HepG2 (cell line): ENCODE results near the gene SPPL3. TPM values are rescaled to one million over a fixed set of nuclear protein-coding genes. Genes with fewer than 3 reads are reported as not detected.

Experiments
- ATAC-seq: fragments of 200-7000 bp; cut with Tn5 transposase; 3 replicates; pipeline ENCODE4 v1.9.1; 2020; ENCODE audit warnings: mild to moderate bottlenecking, moderate library complexity
- BruUV-seq: library from RNA; stranded (reverse); fragments of 400-500 nt; replicated peaks from 2 replicates; lab custom pipeline; 2021; lab: Mats Ljungman, UMichigan
- CTCF ChIA-PET: fragments of 300-600 bp; formaldehyde crosslinking; extraction: SDS; loops from one replicate; lab custom pipeline; 2021; ENCODE audit warnings: low total read pairs, inconsistent platforms, low intra/inter-chr PET ratio; lab: Yijun Ruan, JAX
- POLR2A ChIA-PET: fragments of 350-600 bp; sonication (Branson Sonifier 250); formaldehyde crosslinking; loops from one replicate; lab custom pipeline; 2020; ENCODE audit warnings: antibody characterized with exemption, inconsistent platforms; lab: Yijun Ruan, JAX
- DNase-seq: peaks from one replicate; pipeline ENCODE4 v3.0.0-alpha.2; 2015; ENCODE audit warnings: low spot score
- FAIRE-seq: peaks from 3 replicates; lab custom pipeline; 2011; peaks lifted over from hg19 to GRCh38; lab: Jason Lieb, UNC
- H2AFZ ChIP-seq: one replicate; pipeline ENCODE4 v1.6.1; 2011; ENCODE audit warnings: low read length, inconsistent platforms
- H3K27ac ChIP-seq: fragments of 300-600 bp; 3 replicates; pipeline ENCODE4 v1.8.0; 2011; ENCODE audit warnings: mixed run types, mild to moderate bottlenecking, mixed read lengths, low read length, inconsistent platforms; ENCODE audit not compliant: insufficient read depth; ENCODE audit errors: extremely low read length
- H3K27me3 ChIP-seq, 2 experiments: fragments of 200-600 bp in 1 of 2; 2 replicates in 1 of 2; 3 replicates in 1 of 2; pipeline versions ENCODE4 v1.6.0 to v1.8.0; 2011; ENCODE audit warnings: low read length in 2 of 2, mild to moderate bottlenecking in 2 of 2, moderate library complexity in 2 of 2, inconsistent platforms in 1 of 2; ENCODE audit not compliant: insufficient read depth in 2 of 2, control insufficient read depth in 1 of 2
- H3K36me3 ChIP-seq, 2 experiments: fragments of 200-600 bp in 1 of 2; replicated peaks in 1 of 2; 2 replicates in 1 of 2; 3 replicates in 1 of 2; pipeline versions ENCODE4 v1.5.1 to v1.8.0; 2011; ENCODE audit warnings: low read length in 2 of 2, inconsistent platforms in 1 of 2; ENCODE audit not compliant: insufficient read depth in 2 of 2, control insufficient read depth in 1 of 2
- H3K4me1 ChIP-seq: 2 replicates; pipeline ENCODE4 v1.5.1; 2012; ENCODE audit warnings: low read length, inconsistent platforms; ENCODE audit not compliant: insufficient read depth
- H3K4me2 ChIP-seq: 2 replicates; pipeline ENCODE4 v1.6.0; 2011; ENCODE audit warnings: low read depth, low read length, inconsistent platforms
- H3K4me3 ChIP-seq, 3 experiments: fragments of 200-600 bp in 1 of 3; sonication (generic), shearing (Covaris generic) in 1 of 3; replicated peaks in 1 of 3; 2 replicates each; pipeline ENCODE4 v1.5.1; 2011 to 2016; ENCODE audit warnings: low read length in 3 of 3, inconsistent platforms in 2 of 3, low read depth in 2 of 3, mild to moderate bottlenecking in 2 of 3, control low read depth in 1 of 3, mixed read lengths in 1 of 3; ENCODE audit not compliant: insufficient read depth in 1 of 3
- H3K79me2 ChIP-seq: one replicate; pipeline ENCODE4 v1.6.1; 2011; ENCODE audit warnings: low read length, inconsistent platforms; ENCODE audit not compliant: insufficient read depth
- H3K9ac ChIP-seq: 2 replicates; pipeline ENCODE4 v1.6.0; 2011; ENCODE audit warnings: mild to moderate bottlenecking, low read depth, low read length, inconsistent platforms; ENCODE audit not compliant: insufficient read depth
- H3K9me3 ChIP-seq: 2 replicates; pipeline ENCODE4 v1.5.1; 2012; ENCODE audit warnings: mild to moderate bottlenecking, low read length
- H4K20me1 ChIP-seq: 2 replicates; pipeline ENCODE4 v1.6.0; 2011; ENCODE audit warnings: inconsistent platforms, mild to moderate bottlenecking, low read length, moderate library complexity; ENCODE audit not compliant: insufficient read depth
- AKAP8 ChIP-seq: sonication (generic); formaldehyde crosslinking; IDR thresholded peaks from 2 replicates; pipeline ENCODE4 v1.5.1; 2020; ENCODE audit warnings: mild to moderate bottlenecking, missing genetic modification reagents
- DPF2 ChIP-seq: sonication (generic); formaldehyde crosslinking; IDR thresholded peaks from 2 replicates; pipeline ENCODE4 v1.4.0; 2020; ENCODE audit warnings: mild to moderate bottlenecking, low read depth, missing genetic modification reagents, borderline replicate concordance
- FLYWCH1 ChIP-seq: sonication (generic); formaldehyde crosslinking; IDR thresholded peaks from 2 replicates; pipeline ENCODE4 v1.8.1; 2023; ENCODE audit warnings: mild to moderate bottlenecking, missing genetic modification reagents
- GABPA ChIP-seq, 2 experiments: IDR thresholded peaks; 2 replicates each; pipeline ENCODE4 v1.6.1; 2011 to 2016; ENCODE audit warnings: low read depth in 2 of 2, low read length in 1 of 2, missing biosample characterization in 1 of 2, missing genetic modification characterization in 1 of 2
- HMGXB4 ChIP-seq, 2 experiments: sonication (generic) in 1 of 2; formaldehyde crosslinking in 1 of 2; IDR thresholded peaks; 2 replicates each; pipeline versions ENCODE4 v1.4.0 to v1.6.1; 2018 to 2020; ENCODE audit warnings: missing genetic modification reagents in 2 of 2, borderline replicate concordance in 1 of 2, low read depth in 1 of 2, mild to moderate bottlenecking in 1 of 2, missing biosample characterization in 1 of 2
- HNRNPUL1 ChIP-seq: fragments of 200-400 bp; formaldehyde crosslinking; IDR thresholded peaks from 2 replicates; pipeline ENCODE4 v1.6.1; 2017; ENCODE audit warnings: low read depth, mild to moderate bottlenecking, low read length, moderate library complexity
- MEF2D ChIP-seq: sonication (generic); formaldehyde crosslinking; IDR thresholded peaks from 2 replicates; pipeline ENCODE4 v1.5.1; 2020; ENCODE audit warnings: mild to moderate bottlenecking, missing genetic modification reagents
- NR2F1 ChIP-seq, 2 experiments: fragments of 450-650 bp in 1 of 2; formaldehyde crosslinking in 1 of 2; IDR thresholded peaks; 2 replicates each; pipeline versions ENCODE4 v1.5.0 to v1.6.1; 2016 to 2020; ENCODE audit warnings: mild to moderate bottlenecking in 1 of 2, missing compliant biosample characterization in 1 of 2, missing genetic modification reagents in 1 of 2, moderate library complexity in 1 of 2
- PHF21A ChIP-seq: sonication (generic); formaldehyde crosslinking; IDR thresholded peaks from 2 replicates; pipeline ENCODE4 v1.5.0; 2020; ENCODE audit warnings: mild to moderate bottlenecking, missing genetic modification reagents
- POGZ ChIP-seq: sonication (generic); formaldehyde crosslinking; IDR thresholded peaks from 2 replicates; pipeline ENCODE4 v1.4.0; 2020; ENCODE audit warnings: mild to moderate bottlenecking, missing genetic modification reagents
- RBAK ChIP-seq: sonication (generic); formaldehyde crosslinking; IDR thresholded peaks from 2 replicates; pipeline ENCODE4 v1.5.1; 2020; ENCODE audit warnings: mild to moderate bottlenecking, missing genetic modification reagents
- ZBTB8A ChIP-seq: sonication (generic); formaldehyde crosslinking; IDR thresholded peaks from 2 replicates; pipeline ENCODE4 v1.4.0; 2020; ENCODE audit warnings: mild to moderate bottlenecking, low read depth, missing genetic modification reagents, borderline replicate concordance
- ZNF33B ChIP-seq: sonication (generic); formaldehyde crosslinking; IDR thresholded peaks from 2 replicates; pipeline ENCODE4 v1.5.1; 2020; ENCODE audit warnings: mild to moderate bottlenecking, missing genetic modification reagents
- ZNF510 ChIP-seq: sonication (generic); formaldehyde crosslinking; IDR thresholded peaks from 2 replicates; pipeline ENCODE4 v1.4.0; 2020; ENCODE audit warnings: low read depth, mild to moderate bottlenecking, missing genetic modification reagents
- ZNF543 ChIP-seq: sonication (generic); formaldehyde crosslinking; IDR thresholded peaks from 2 replicates; pipeline ENCODE4 v1.4.0; 2020; ENCODE audit warnings: mild to moderate bottlenecking, missing genetic modification reagents
- ZNF558 ChIP-seq: sonication (generic); formaldehyde crosslinking; IDR thresholded peaks from 2 replicates; pipeline ENCODE4 v1.9.0; 2022; ENCODE audit warnings: mild to moderate bottlenecking, missing genetic modification reagents, borderline replicate concordance
- ZNF761 ChIP-seq: sonication (generic); formaldehyde crosslinking; conservative IDR thresholded peaks from 2 replicates; pipeline ENCODE4 v1.4.0; 2020; ENCODE audit warnings: mild to moderate bottlenecking, missing genetic modification reagents
- ZNF878 ChIP-seq: sonication (generic); formaldehyde crosslinking; IDR thresholded peaks from 2 replicates; pipeline ENCODE4 v1.8.1; 2023; ENCODE audit warnings: mild to moderate bottlenecking, missing genetic modification reagents, moderate library complexity
- ZNF891 ChIP-seq: sonication (generic); formaldehyde crosslinking; IDR thresholded peaks from 2 replicates; pipeline ENCODE4 v1.5.0; 2020; ENCODE audit warnings: mild to moderate bottlenecking, missing genetic modification reagents
- WGBS: methylation state at CpG from one replicate; pipeline ENCODE4 v1.1.6; 2017; ENCODE audit warnings: low lambda C conversion rate; 5-methylcytosine and 5-hydroxymethylcytosine counted together
- in situ Hi-C: cut with HindIII; loops from 2 replicates; pipeline ENCODE4 v1.10.0; 2017; ENCODE audit warnings: low pct_unique_long_range_greater_than_20kb; ENCODE audit not compliant: extremely low pct_ligation_motif_present
- intact Hi-C: fragments of 100-400 bp; cut with micrococcal nuclease; formaldehyde crosslinking; loops from one replicate; pipeline ENCODE4 v1.10.0; 2022; ENCODE audit not compliant: unreplicated experiment
- polyA plus RNA-seq, 8 experiments: library from polyadenylated mRNA; depleted of rRNA in 3 of 8; stranded (reverse) in 7 of 8; unstranded in 1 of 8; fragments of >200 nt; fragmentation: Illumina TruSeq in 4 of 8; extraction: Trizol in 4 of 8; gene quantifications; 2 replicates each; pipeline versions ENCODE4 v1.2.1 to v1.2.3, GENCODE V29; 2011 to 2016; ENCODE audit warnings: low read depth in 4 of 8, missing spikeins in 1 of 8, mixed read lengths in 1 of 8; ENCODE audit not compliant: insufficient read depth in 1 of 8
- total RNA-seq, 5 experiments: library from RNA; depleted of rRNA; stranded (reverse); fragments of >200 nt; fragmentation: Illumina TruSeq; extraction: Trizol; gene quantifications; 2 replicates each; pipeline ENCODE4 v1.2.3, GENCODE V29; 2016; ENCODE audit warnings: low read depth in 1 of 5
- TF ChIP-seq, protein P1 (sequence below): sonication (generic); formaldehyde crosslinking; IDR thresholded peaks from 2 replicates; pipeline ENCODE4 v1.9.0; 2021; ENCODE audit warnings: missing genetic modification reagents, mild to moderate bottlenecking, borderline replicate concordance

The SPPL3 gene
- total and polyA plus RNA-seq, 2 of the 13 experiments (the other 11 are each of a cell fraction or from before 2014, with no cell fraction given): 8.9 to 9.1 TPM

GRCh38 chr12:120761519-120761934 is 142.6 kb downstream of the SPPL3 start:
- ATAC-seq (no peak), FAIRE-seq (no peak)
- no peaks in the 10 kb centered on the region for H3K9me3 ChIP-seq
- 87% methylated on average over 9 of the region's 9 CpGs for WGBS
- no peaks in the 10 kb centered on the region for H3K27me3 ChIP-seq
- in situ Hi-C loops (no loop called here), intact Hi-C loops (no loop called here)
- H3K79me2 ChIP-seq: no peaks in the 10 kb centered on the region
- no peaks in the 10 kb centered on the region for H4K20me1 ChIP-seq
- H3K27ac ChIP-seq: no peak overlapping the region
- BruUV-seq: no TSS peak
- peaks cover 10 to 46% of the 10 kb centered on the region in 2 experiments for H3K36me3 ChIP-seq
- ChIA-PET CTCF (no interaction called here), POLR2A (no interaction called here)
- no peak overlapping the region for H2AFZ ChIP-seq
- no peak overlapping the region for H3K9ac ChIP-seq
- H3K4me2 ChIP-seq: no peak overlapping the region
- no peaks in the 10 kb centered on the region for H3K4me1 ChIP-seq
- TF ChIP-seq HMGXB4 (CRISPR knock-in tag; IDR thresholded peaks at IDR 0.05; ENCODE audit: borderline replicate concordance in 1 of 2, low read depth in 1 of 2) (no peak), PHF21A (CRISPR knock-in tag) (no peak), NR2F1 (CRISPR knock-in tag; IDR thresholded peaks at IDR 0.05) (no peak), RBAK (CRISPR knock-in tag) (no peak), GABPA (IDR thresholded peaks at IDR 0.05; ENCODE audit: low read depth, low read length) (no peak), GABPA (CRISPR knock-in tag; IDR thresholded peaks at IDR 0.05; ENCODE audit: low read depth) (no peak), ZNF510 (no peak), MEF2D (CRISPR knock-in tag) (no peak), AKAP8 (CRISPR knock-in tag) (no peak), ZNF543 (CRISPR knock-in tag) (no peak), ZNF891 (CRISPR knock-in tag) (no peak), HNRNPUL1 (no peak), ZNF878 (CRISPR knock-in tag) (no peak), ZNF33B (no peak), POGZ (CRISPR knock-in tag) (no peak), FLYWCH1 (no peak), ZNF761 (CRISPR knock-in tag) (no peak), DPF2 (CRISPR knock-in tag) (no peak), ZNF558 (CRISPR knock-in tag) (no peak), ZBTB8A (CRISPR knock-in tag) (no peak)
- TF ChIP-seq, protein P1, sequence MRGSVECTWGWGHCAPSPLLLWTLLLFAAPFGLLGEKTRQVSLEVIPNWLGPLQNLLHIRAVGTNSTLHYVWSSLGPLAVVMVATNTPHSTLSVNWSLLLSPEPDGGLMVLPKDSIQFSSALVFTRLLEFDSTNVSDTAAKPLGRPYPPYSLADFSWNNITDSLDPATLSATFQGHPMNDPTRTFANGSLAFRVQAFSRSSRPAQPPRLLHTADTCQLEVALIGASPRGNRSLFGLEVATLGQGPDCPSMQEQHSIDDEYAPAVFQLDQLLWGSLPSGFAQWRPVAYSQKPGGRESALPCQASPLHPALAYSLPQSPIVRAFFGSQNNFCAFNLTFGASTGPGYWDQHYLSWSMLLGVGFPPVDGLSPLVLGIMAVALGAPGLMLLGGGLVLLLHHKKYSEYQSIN (CRISPR knock-in tag): no peak
- TF ChIP-seq, all 625 proteins: peak for 0
- H3K4me3 ChIP-seq: no peak overlapping the region
- DNase-seq: no peak
